Activated CD4-positive, alpha-beta T cell treated with anti-CD3 and anti-CD28 coated beads, Interleukin-2, amount 50 U/mL, for 48 hours (primary cell): ENCODE results near the gene RTP3.
"Not testable (repeated sequence)": the region's sequence is repeated elsewhere in the genome, so short reads cannot be mapped to it uniquely, and the experiment has no call there.

Experiments
- DNase-seq, 2 experiments: peaks; one replicate each; pipeline ENCODE4 v3.0.0-alpha.2; 2020

RTP3 gene

DNA sequence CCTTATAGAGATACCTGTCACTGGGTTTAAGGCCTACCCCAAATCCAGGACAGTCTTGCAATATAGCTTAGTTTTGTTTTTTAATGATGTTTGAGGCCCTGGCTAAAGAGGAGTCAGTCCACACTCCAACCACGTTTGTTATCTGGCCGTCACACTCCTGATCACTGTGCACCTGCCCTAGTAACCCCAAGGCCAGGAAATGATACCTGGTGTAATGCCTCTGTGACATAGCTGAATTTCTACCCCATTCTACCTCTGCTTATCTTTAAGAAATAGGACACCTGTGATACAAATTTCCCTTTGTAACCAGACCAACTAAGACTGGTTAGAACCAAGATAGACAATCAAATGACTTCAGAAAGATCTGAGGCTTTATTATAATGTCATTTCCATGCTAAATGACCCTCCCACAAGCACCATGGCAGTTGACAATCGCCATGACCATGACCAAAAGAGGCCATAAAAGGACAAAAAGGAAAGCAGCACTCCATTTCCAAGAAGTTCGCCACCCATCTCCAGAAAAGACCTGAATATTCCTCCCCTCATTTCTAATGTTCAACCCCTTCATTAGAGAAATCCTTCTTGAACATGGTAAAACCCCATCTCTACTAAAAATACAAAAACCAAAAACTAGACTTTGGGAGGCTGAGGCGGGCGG, 4.8 kb upstream of the RTP3 start:
- DNase-seq, result no peak

DNA sequence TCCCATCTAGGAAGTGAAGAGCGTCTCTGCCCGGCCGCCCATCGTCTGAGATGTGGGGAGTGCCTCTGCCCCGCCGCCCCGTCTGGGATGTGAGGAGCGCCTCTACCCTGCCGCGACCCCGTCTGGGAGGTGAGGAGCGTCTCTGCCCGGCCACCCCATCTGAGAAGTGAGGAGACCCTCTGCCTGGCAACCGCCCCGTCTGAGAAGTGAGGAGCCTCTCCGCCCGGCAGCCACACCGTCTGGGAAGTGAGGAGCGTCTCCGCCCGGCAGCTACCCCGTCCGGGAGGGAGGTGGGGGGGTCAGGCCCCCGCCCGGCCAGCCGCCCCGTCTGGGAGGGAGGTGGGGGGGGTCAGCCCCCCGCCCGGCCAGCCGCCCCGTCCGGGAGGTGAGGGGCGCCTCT, 3.3 kb upstream of the RTP3 start:
- not testable (repeated sequence) for DNase-seq

DNA sequence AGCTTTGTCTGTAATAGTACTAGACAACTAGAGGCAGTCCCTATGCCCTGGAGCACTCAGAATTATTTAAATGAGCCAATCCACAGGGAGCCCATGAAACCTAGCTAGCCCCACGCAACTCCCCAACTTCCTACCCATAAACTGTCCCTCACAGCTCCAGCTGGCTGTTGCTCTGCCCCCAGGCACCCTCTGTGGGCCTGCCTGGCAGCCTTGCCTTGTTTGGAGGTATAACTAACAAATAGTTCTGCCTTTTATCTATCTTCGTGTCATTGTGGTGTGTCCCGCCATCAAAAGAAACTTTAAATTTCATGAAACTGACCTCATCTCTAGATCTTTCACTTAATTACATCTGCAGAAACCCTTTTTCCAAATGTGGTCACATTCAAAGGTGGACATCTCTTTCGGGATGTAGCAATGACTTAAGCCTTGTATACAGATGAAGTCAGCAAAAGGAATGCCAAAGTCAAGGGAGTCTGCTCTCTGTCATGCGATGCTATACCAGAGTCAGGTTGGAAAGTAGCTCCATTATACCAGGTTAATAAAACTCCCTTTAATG, 1.8 kb upstream of the RTP3 start:
- no peak for DNase-seq

DNA sequence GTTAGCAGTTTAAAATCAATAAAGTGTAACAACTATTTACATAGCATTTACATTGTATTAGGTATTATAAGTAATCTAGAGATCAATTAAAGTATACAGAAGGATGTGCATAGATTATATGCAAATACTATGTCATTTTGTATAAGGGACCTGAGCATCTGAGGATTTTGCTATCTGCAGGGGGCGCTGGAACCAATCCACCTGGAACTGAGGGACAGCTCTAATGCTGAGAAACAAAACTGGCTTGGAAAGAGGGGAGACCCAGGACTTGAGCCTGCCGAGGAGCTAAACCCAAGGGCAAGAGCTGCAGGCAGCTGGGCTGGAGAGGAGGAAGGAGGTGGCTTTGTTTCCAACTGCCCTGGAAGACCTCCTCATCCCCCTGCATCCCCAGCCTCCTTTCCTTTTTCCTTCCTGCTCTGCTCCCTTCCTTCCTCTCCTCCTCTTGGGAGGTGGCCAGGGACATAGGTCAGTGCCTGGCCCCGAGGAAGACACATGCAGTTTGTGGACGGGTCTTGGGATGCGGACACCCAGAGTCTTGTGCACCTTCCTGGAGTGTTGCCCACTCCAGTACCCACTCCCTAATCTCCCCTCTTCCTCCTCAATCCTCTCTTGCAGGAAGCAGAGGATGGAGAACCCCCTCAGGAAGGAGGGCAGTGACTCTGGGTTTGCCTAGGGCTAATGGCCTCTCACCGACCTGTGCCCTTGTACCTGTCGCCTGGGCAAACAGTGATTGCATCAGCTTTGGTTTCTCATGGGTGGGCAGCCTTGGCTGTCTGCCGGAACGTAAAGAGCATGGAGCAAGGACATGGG, 825 bp upstream of the RTP3 start:
- DNase-seq, result peak; percentile 57 to 62

DNA sequence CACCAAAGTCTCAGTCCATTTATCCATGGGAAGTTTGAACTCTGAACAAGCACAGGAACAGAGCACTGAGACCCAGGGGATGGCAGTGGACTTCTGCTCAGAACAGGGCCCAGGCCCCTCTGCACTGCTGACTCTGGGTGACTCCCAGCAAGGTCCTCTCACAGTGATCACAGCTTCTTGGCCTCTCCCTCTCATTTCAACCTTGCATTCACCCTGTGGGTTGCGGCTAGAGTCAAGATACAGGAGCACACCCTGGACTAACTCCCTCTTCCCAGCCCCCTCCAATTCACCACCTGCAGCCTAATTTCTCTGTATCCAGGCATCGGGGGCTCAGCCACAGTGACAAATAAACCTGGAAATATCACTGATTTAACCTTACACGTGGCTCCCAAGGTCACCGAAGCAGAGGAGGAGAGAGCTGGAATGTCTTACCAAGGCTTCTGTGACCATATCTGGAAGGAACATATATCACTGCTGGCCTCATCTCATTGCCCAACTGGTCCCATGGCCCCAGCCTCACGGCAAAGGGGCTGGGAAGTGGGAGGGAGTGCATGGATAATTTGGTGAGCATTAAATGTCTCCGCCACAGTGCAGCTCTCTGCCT, 1.2 kb downstream of the RTP3 start:
- DNase-seq, result no peak

DNA sequence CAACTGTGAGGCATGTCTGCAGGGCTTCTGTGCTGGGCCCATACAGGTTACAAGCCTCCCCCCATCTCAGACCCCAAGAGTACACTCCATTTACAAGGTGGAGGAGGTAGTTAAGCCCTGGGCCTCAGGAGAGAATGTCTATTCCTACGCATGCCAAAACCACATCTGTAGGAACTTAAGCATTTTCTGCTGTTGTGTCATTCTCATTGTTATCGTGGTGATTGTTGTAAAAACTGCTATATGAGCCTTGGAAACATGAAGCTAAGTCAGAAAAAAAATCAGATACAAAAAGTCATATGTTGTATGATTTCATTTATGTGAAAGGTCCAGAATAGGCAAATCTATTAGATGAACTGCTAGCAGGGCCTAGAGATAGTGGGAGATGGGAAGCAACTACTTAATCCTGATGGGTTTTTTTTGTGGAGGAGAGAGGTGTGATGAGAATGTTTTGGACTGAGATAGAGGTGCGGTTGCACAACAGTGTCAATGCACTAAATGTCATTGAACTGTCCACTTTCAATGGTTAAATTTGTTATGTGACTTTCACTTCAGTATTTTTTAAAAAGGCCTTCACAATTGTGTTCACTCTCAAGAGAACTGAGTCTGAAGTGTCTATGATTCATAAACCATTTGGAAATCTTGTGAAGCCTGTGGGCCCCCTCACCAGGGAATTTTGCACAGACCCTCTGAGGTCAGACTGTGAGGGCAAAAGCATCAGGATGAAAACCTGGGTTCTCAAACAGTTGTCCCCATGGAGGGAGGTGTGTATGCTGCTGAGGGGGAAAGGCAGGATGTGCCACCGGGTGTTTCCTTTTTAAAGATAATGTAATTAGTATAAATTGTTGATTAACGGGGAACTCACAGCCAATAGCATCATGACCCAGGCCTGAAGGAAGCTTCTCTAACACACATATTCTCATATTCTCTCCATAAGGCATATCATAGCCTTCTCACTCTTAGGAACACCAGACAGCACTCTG, 3.2 kb downstream of the RTP3 start:
- no peak for DNase-seq

DNA sequence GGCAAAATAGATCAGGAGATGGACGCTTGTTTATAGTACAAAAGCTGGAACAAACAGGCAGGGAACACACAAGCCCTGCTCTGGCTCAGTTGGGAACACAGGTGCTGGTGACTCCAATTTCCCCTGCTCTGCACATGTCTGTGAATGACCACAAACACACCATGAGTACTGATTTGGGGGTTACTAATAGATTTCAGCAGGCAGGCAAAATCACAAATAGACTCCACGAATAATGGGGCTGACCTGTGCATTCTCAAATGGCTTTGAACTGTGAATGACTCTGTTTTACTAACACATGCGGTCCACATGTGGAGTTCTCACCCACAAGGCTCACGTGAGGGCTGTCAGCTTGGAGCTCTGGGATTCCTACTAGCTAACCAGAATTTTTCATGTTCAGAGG, 3.9 kb downstream of the RTP3 start:
- DNase-seq, result no peak

DNA sequence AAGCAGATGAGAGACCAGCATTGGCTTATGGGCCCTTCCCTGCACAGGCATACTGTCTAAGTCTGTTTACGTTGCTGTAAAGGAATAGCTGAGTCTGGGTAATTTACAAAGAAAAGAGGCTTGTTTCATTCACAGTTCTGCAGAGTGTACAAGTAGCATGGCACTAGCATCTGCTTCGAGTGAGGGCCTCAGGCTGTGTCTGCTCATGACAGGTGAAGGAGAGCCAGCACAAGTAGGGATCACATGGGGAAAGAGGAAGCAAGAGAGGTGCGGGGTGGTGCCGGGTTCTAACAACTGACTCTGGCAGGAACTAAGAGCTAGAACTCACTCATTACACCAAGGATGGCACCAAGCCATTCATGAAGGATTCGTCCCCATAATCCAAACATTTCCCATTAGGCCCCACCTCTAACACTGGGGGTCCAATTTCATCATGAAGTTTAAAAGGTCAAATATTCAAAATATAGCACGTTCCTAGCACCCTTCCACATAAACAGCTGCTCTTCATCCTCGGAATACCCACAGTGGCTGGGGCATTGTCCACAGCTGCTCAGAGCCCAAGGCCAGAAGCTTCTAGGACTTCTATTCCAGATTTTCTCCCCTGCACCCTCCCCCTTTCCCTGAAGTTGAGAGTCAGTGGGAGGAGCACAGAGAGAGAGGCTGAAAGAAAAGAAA, 5.6 kb downstream of the RTP3 start:
- no peak for DNase-seq

DNA sequence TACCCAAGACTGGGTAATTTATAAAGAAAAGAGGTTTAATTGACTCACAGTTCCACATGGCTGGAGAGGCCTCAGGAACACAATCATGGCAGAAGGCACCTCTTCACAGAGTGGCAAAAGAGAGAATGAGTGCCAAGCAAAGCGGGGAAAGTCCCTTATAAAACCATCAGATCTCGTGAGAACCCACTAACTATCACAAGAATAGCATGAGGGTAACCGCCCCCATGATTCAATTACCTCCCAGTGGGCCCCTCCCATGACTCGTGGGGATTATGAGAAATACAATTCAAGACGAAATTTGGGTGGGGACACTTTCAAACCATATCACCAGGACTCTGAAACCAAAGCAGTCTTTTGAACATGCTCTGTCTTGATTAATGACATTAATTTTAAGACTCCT, 7.0 kb downstream of the RTP3 start:
- peak; percentile 26 to 44 for DNase-seq

DNA sequence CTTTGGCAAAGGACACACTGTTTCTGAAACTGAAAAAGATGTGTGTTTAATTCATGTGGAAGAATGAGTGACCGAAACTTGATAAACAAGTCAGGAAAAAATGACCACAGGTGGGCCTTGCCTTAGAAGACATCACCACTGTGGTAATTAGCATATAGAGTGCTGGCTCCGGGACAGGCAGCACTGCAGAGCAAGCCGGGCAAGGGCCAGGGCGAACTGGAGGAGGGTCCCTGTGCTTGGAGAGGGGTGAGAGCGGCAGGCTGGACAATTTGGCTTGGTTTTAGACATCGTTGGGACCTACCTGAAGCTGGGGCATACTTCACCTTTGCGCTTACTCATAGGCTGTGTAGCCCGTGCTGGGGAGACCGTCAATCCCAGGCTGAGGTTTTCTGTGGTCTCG, 8.2 kb downstream of the RTP3 start:
- DNase-seq, result no peak

DNA sequence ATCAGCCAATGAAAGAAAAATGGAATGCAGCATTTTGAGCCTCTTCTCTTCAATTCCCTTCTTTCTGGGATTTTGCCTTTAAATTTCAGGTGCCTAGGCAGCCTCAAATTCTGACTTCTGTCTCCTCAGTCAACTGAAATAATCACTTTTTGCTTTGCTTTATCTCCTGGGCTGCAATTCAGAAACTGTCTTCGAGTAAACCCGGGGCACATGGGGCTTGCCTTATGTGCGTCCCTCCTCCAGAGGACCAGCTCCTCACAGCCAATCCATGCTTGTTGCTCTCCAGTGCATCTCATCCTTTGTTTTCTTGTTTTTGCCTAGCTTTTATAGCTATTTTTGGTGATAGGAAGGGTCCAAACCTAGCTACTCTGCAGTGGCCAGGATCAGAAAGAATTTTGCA, 8.8 kb downstream of the RTP3 start:
- DNase-seq, result no peak

DNA sequence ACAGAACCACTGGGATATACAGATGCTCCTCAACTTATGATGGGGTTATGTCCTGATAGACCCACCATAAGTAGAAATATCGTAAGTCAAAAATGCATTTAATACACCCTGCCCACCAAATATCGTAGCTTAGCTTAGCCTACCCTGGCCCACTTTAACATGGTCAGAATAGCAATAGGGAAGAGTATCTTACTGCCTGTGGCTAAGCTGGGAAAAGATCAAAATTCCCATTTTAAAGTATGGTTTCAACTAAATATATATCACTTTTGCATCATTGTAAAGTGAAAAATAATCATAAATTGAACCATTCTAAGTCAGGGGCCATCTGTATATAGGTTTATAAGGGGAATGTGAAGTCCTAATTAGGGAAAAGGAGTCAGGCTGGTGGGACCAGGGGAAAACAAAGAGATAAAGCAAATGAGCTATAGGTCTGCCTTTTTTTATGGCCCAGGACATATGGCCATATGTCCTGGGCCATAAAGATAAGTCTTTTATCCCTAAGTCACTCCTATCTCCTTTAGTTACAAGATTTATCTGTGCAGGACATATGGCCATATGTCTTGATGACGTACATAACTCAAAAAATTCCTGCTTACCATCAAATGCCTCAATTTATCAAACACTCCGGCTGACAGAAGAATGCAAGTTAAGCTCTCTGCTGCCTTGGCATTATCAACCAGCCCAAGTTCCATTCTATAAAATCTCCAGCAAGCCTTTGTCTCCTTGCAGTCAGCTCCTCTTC, 11.2 kb downstream of the RTP3 start:
- DNase-seq, result no peak

DNA sequence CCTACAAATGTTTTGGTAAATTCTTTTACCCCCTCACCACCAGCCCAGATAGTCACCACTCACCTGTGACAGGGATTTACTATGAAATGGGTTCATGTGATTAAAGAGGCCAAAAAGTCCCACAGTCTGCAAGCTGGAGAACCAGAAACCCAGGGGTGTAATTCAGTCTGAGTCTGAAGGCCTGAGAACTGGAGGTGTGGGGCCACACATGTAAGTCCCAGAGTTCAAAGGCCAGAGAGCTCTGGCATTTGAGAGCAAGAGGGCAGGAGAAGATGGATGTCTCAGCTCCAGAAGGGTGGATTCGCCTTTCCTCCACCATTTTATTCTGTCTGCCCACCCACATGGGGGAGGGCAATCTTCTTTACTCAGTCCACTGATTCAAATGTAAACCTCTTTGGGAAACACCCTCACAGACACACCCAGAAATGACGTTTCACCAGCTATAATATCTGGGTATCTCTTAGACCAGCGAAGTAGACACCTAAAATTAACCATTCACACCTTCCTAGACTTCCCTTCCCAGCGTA, 11.9 kb downstream of the RTP3 start:
- DNase-seq, result no peak

DNA sequence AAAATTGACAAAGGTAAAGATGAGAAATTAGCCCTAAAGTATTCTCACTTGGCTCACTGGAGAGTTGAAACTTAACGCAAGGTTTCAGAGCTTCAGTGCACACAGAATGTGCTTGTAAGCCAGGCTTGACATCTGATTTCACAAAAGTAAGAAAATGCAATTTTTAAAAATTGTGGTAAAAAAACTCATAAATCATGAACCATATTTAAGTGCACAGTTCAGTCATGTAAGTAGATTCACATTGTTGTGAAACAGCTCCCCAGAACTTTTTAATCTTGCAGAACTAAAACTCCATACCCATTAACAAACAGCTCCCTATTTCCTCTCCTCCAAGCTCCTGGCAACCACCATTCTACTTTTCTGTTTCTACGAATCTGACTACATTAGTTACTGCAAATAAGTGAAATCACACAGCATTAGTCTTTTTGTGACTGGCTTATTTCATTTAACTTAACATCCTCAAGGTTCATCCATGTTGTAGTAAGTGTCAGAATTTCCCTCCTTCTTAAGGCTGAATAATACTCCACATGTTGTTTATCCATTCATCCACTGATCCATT, 14.5 kb downstream of the RTP3 start:
- no peak for DNase-seq

DNA sequence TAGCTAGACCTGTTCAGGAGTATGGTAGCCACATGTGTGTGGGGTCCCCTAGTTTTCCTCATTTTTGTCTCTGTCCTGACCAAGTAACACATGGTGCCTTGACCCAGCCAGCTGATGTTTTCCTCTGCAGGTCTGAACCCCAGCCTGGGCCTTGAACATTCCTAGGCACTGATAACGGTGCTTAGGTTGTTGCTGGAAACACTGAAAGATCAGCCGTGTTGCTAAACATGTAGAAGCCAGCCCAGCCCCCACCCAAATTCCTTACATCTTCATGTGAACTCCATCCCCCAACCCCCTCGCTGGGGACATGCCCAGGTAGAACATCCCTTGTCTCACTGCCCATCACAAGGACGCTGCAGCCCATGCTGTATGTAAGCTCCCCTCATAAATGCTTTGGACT, 18.7 kb downstream of the RTP3 start:
- no peak for DNase-seq

DNA sequence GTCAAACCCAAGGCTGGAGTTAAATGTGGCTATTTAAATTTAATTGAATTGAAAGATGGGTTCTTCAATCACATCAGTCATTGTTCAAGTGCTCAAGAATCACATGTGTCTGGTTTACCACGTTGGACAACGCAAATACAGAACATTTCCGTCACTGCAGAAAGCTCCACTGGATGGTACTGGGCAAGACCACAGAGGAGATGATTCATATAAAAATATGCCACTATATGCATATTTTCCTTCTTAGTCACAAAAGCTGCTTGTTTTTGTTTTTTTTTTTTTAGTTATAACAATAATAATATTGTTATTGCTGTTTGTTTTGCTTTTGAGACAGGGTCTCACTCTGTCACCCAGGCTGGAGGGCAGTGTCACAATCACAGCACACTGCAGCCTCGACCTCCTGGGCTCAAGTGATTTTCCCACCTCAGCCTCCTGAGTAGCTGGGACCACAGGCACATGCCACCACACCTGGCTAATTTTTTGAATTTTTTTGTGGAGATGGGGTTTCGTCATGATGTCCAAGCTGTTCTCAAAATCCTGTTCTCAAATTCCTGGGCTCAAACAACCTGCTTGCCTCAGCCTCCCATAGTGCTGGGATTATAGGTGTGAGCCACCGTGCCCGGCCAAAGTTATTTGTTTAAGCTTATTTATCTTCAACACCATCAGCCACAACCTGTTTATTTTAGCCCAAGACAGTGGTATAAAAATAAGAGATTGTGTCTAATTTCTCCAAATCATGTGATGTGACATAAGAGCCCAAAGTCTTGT, 19.4 kb downstream of the RTP3 start:
- no peak for DNase-seq

DNA sequence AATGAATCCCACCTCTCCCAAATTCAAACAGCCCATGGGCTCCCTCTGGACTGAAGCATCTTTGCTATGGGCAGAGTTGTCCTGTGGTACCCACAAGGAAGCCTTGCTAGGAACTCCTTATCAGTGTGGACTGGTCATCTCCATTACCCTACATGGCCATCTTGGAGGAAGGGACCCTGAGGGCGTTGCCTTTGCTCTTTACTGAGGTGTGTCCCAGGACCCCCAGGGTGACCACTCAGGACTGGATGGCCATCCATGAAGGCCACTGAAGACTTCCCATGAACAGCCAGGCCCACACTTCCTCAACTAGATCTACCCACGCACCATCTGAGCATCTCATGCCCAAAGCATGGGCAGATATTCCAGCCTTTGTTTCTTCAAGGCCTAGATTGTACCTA, 20.0 kb downstream of the RTP3 start:
- DNase-seq, result no peak

DNA sequence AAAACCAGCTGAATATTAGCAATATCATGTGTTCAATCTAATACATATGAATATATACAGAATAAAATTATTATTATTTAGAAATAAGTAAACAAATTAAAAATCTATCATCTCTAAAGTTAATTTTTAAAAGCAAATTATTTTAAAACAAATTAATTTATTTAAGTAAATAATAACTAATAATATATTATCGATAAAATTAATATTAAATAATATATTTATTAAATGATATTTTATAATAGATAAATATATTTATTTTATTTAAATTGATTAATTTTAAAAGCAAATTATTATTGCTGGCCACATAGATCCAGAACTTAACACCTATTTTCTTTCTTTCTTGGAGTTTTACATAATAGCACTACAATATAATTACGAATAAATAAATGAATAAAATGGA, 22.2 kb downstream of the RTP3 start:
- DNase-seq, result no peak

DNA sequence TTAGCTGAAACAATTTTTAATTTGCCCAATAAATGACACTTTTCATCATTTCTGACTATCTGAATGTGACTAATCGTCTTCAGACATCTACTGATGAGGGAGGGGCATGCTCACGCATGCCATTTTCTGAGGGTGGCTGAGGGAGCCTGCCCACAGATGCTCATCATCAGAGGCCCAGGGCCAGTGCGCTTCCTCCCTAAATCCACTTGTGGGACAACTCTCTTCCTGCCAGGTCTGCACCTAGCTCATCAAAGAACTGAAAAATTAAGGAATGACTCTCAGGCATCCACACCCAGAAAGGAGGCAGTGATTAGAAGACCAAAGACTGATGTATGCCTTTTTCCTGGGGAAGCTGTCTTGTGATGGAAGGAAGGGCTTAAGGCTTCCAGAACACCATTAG, 22.8 kb downstream of the RTP3 start:
- DNase-seq, result no peak

DNA sequence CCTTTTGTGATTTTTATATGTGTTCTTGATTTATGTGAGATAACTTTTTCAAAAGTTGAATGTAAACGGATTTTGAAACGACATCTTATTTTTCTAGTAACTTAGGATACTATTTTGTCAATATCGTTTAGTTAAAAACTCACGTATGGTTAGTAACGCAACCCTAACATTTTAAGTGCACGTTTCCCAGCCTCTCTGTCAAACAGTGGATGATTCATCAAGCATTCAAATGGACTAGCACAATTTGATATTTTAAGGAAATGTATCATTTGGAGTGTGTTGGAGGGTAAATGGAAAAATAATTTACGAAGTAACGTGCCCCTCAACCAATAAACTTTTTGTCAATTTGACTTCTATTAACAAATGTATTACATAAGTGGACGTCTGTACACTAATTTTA, 23.3 kb downstream of the RTP3 start:
- DNase-seq, result no peak
